Muscle layer of colon (tissue), 2 donors: ENCODE data around the gene PNO1.
"Not testable (repeated sequence)": the region's sequence is repeated elsewhere in the genome, so short reads cannot be mapped to it uniquely, and the experiment has no call there.

Source experiments
- H3K27ac ChIP-seq: one replicate; pipeline ENCODE4 v1.7.0; 2013; ENCODE audit warnings: low read depth, mild to moderate bottlenecking, low read length, moderate library complexity
- H3K27me3 ChIP-seq, 2 donors: one replicate each; pipeline ENCODE4 v1.7.0; 2013; ENCODE audit warnings: low read length in 2 of 2, mild to moderate bottlenecking in 2 of 2; ENCODE audit not compliant: insufficient read depth in 2 of 2, control insufficient read depth in 1 of 2
- H3K36me3 ChIP-seq: one replicate; pipeline ENCODE4 v1.7.0; 2013; ENCODE audit warnings: mild to moderate bottlenecking, low read length; ENCODE audit not compliant: insufficient read depth
- H3K4me1 ChIP-seq: one replicate; pipeline ENCODE4 v1.7.0; 2013; ENCODE audit warnings: mild to moderate bottlenecking, low read length; ENCODE audit not compliant: insufficient read depth
- H3K4me3 ChIP-seq, 2 donors: one replicate each; pipeline ENCODE4 v1.7.0; 2013; ENCODE audit warnings: low read length in 2 of 2, low read depth in 1 of 2, mild to moderate bottlenecking in 1 of 2, moderate library complexity in 1 of 2
- H3K9ac ChIP-seq: one replicate; pipeline ENCODE4 v1.7.0; 2013; ENCODE audit warnings: low read length
- H3K9me3 ChIP-seq: one replicate; pipeline ENCODE4 v1.7.0; 2013; ENCODE audit warnings: mild to moderate bottlenecking, low read length
- donor health status: abdominal sarcoma.
- donor health status: Adenocarcinoma of cecum.

The PNO1 gene

GRCh38 chr2:68157402-68158133 lies at the start of gene PNO1:
Gene PNO1 (plus strand): TSS chr2:68157888. CDS start chr2:68157935, 47 bp downstream.
- Histone ChIP-seq H3K9me3 (no peaks in the 10 kb centered on the region), H3K4me1 (peaks cover 27% of the 10 kb centered on the region), H3K9ac (peak within 1 kb of the TSS; percentile 85), H3K27ac (peak within 1 kb of the TSS; percentile 93), H3K36me3 (peaks cover 17% of the 10 kb centered on the region), H3K27me3 (no peaks in the 10 kb centered on the region), H3K4me3 (peak within 1 kb of the TSS; percentile 68 to 94)

DNA sequence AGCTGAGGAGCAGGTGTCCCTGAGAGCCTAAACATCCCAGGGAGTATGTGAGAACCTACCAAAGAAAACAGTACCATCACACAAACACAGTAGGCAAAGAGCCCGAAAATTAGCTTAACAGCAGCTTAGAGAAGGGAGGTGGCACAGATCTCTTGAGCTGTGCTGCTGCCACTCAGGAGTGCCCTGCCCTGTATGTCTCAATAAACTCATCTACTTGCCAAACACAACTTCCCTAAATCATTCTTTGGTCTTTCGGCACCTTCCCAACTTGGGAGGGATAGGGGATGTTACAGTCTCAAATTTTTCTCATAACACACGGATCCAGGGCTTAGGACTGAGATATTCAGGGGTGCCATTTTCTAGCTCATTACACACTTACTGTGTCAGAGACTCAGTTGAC lies 49.6 kb upstream of the PNO1 start:
- H3K36me3 ChIP-seq: no peaks in the 10 kb centered on the region
- H3K9ac ChIP-seq: no peak overlapping the region
- H3K4me1 ChIP-seq: no peaks in the 10 kb centered on the region
- no peaks in the 10 kb centered on the region for H3K9me3 ChIP-seq
- no peak overlapping the region for H3K27ac ChIP-seq
- no peak overlapping the region for H3K4me3 ChIP-seq
- H3K27me3 ChIP-seq: no peaks in the 10 kb centered on the region

DNA sequence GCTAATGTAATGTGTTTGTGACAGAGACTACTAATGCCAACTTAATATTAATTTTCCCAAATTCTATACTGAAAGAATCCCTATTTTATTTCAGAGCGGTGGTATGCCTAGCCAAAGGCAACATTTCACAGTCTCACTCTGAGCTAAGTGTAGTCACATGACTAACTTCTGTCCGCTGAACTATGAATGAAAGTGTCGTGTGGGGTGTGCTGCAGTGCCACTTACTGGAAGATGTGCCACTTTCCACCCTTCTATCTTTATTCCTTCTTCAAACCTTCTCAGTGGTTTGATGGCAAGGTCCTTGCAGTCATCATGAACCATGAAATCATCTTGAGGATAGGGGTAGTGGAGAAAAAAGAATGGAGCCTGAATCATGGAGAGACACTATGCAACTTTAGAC lies 47.6 kb upstream of the PNO1 start:
- Histone ChIP-seq H3K27me3 (no peaks in the 10 kb centered on the region), H3K36me3 (no peaks in the 10 kb centered on the region)

DNA sequence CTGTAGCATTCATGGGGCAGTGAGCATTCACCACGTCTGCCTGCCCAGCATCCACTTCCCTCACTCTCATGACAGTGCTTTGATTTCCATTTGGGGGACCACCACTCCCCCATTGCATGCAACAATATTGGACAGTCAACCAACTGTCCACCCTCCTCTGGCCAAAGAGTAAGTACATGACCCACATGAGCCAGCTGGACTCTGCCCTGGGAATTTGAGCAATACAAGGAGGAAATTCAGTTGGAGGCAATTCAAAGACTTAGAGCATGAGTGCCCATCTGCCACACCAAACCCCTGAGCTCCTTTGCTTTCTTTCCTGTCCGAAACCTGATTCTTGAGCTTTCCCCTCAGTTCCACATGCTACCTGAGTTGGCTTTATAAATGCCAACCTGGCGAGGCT lies 41.7 kb upstream of the PNO1 start:
- H3K9ac ChIP-seq: no peak overlapping the region
- H3K9me3 ChIP-seq: no peaks in the 10 kb centered on the region
- H3K36me3 ChIP-seq: no peaks in the 10 kb centered on the region
- no peak overlapping the region for H3K4me3 ChIP-seq
- H3K4me1 ChIP-seq: no peaks in the 10 kb centered on the region
- H3K27me3 ChIP-seq: no peaks in the 10 kb centered on the region
- H3K27ac ChIP-seq: no peak overlapping the region

More for the DNA sequence above, 47.6 kb upstream of the PNO1 start:
- Histone ChIP-seq H3K27ac (no peak overlapping the region), H3K9me3 (no peaks in the 10 kb centered on the region), H3K4me1 (no peaks in the 10 kb centered on the region), H3K9ac (no peak overlapping the region), H3K4me3 (no peak overlapping the region)

DNA sequence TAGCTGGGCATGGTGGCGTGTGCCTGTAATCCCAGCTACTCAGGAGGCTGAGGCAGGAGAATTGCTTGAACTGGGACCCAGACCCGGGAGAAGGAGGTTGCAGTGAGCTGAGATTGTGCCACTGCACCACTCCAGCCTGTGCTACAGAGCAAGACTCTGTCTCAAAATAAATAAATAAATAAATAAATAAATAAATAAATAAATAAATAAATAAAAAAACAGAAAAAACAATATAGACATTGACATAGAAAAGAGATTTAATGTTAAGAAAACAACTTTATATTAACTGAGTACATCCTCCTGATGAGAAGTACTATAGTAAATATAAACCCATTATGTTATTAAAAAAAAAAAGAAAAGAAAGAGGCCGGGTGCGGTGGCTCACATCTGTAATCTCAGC lies 39.8 kb upstream of the PNO1 start:
- H3K4me1 ChIP-seq, H3K27me3 ChIP-seq, H3K4me3 ChIP-seq, H3K36me3 ChIP-seq, H3K9ac ChIP-seq, H3K9me3 ChIP-seq, H3K27ac ChIP-seq: not testable (repeated sequence)

DNA sequence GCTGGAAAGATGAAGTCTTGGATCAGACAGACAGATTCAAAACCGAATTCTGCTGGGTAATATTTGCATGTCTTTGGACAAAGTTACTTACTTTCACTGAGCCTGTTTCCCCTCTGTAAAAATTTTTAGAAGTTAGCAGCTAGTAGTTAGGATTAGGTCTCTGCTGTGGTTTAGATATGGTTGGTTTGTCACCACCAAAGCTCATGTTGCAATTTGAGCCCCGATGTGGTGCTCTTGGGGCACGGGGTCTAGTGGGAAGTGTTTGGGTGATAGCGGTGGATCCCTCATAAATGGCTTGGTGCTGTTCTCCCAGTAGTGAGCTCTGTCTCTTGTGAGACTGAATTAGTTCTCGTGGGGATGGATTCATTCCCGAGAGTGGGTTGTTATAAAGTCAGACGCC lies 38.9 kb upstream of the PNO1 start:
- no peaks in the 10 kb centered on the region for H3K36me3 ChIP-seq
- no peak overlapping the region for H3K9ac ChIP-seq
- H3K4me3 ChIP-seq: no peak overlapping the region
- H3K4me1 ChIP-seq: peaks cover 8% of the 10 kb centered on the region
- no peak overlapping the region for H3K27ac ChIP-seq
- H3K27me3 ChIP-seq: no peaks in the 10 kb centered on the region
- no peaks in the 10 kb centered on the region for H3K9me3 ChIP-seq

GRCh38 chr2:68119504-68119903 lies 38.2 kb upstream of the PNO1 start:
- Histone ChIP-seq H3K36me3 (no peaks in the 10 kb centered on the region), H3K27ac (no peak overlapping the region), H3K9ac (no peak overlapping the region), H3K4me3 (no peak overlapping the region), H3K9me3 (no peaks in the 10 kb centered on the region), H3K27me3 (no peaks in the 10 kb centered on the region), H3K4me1 (peaks cover 8% of the 10 kb centered on the region)

- H3K4me1 ChIP-seq: peaks cover 8% of the 10 kb centered on the region
- H3K27ac ChIP-seq: no peak overlapping the region
- no peak overlapping the region for H3K9ac ChIP-seq
- no peak overlapping the region for H3K4me3 ChIP-seq
- no peaks in the 10 kb centered on the region for H3K9me3 ChIP-seq
- no peaks in the 10 kb centered on the region for H3K27me3 ChIP-seq
- H3K36me3 ChIP-seq: no peaks in the 10 kb centered on the region
Measured at GRCh38 chr2:68121873-68122679, 35.6 kb upstream of the PNO1 start.

- Histone ChIP-seq H3K4me3 (no peak overlapping the region), H3K9ac (no peak overlapping the region), H3K9me3 (no peaks in the 10 kb centered on the region), H3K36me3 (no peaks in the 10 kb centered on the region), H3K27me3 (no peaks in the 10 kb centered on the region), H3K4me1 (peaks cover 8% of the 10 kb centered on the region), H3K27ac (no peak overlapping the region)
Measured at GRCh38 chr2:68122680-68122964, 35.1 kb upstream of the PNO1 start.

- Histone ChIP-seq H3K9me3 (no peaks in the 10 kb centered on the region), H3K4me1 (peaks cover 8% of the 10 kb centered on the region), H3K27me3 (no peaks in the 10 kb centered on the region), H3K4me3 (no peak overlapping the region), H3K27ac (no peak overlapping the region), H3K36me3 (no peaks in the 10 kb centered on the region), H3K9ac (no peak overlapping the region)
Measured at GRCh38 chr2:68124321-68124720, 33.4 kb upstream of the PNO1 start.

- no peaks in the 10 kb centered on the region for H3K9me3 ChIP-seq
- no peak overlapping the region for H3K9ac ChIP-seq
- H3K36me3 ChIP-seq: no peaks in the 10 kb centered on the region
- H3K27ac ChIP-seq: no peak overlapping the region
- H3K4me1 ChIP-seq: peaks cover 8% of the 10 kb centered on the region
- H3K27me3 ChIP-seq: no peaks in the 10 kb centered on the region
- no peak overlapping the region for H3K4me3 ChIP-seq
Measured at GRCh38 chr2:68125821-68126220, 31.9 kb upstream of the PNO1 start.

GRCh38 chr2:68126561-68126960 lies 31.1 kb upstream of the PNO1 start:
- no peaks in the 10 kb centered on the region for H3K27me3 ChIP-seq
- no peaks in the 10 kb centered on the region for H3K9me3 ChIP-seq
- H3K4me3 ChIP-seq: no peak overlapping the region
- no peak overlapping the region for H3K9ac ChIP-seq
- H3K27ac ChIP-seq: no peak overlapping the region
- peaks cover 8% of the 10 kb centered on the region for H3K4me1 ChIP-seq
- no peaks in the 10 kb centered on the region for H3K36me3 ChIP-seq
